ENCODE data around the gene ZFP69B. TPM values are rescaled to one million over a fixed set of nuclear protein-coding genes. Genes with fewer than 3 reads are reported as not detected.
"Not testable (repeated sequence)": the region's sequence is repeated elsewhere in the genome, so short reads cannot be mapped to it uniquely, and the experiment has no call there.

Gene ZFP69B
- total RNA-seq, 6 donors from 2014 or later: 0.76 to 1.7 (median 1.4) TPM; not detected in 2

DNA sequence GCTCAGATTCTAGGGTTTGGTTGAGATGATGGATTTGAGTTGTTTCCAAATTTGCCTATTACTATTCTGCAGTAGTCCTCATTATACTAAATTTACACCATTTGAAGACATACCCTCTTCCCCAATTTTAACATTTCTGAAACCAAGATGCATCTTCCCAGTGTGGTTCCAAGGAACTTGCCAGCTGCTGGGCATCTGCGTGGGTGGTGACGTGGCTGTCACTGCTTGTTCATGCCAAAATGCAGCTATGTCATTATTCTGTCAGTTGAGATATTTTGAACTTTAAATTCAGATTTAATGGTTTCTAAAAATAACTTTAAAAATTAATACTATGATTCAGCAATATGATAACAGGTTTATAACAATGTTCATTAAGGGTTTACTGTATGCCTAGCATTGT lies 28.0 kb downstream of the ZFP69B start:
- Histone ChIP-seq H3K27me3 (no peaks in the 10 kb centered on the region), H3K9me3 (peaks cover 9 to 19% (median 14%) of the 10 kb centered on the region in 4 donors), H3K4me1 (peaks cover 0 to 15% (median 7%) of the 10 kb centered on the region in 4 donors), H3K4me3 (peak overlapping the region in 1 of 4 donors; percentile 97), H3K36me3 (peaks cover 0 to 7% (median 0%) of the 10 kb centered on the region in 4 donors), H3K27ac (no peak overlapping the region)
- TF ChIP-seq POLR2AphosphoS5 (IDR thresholded peaks at IDR 0.05): no peak
- TF ChIP-seq EP300 (IDR thresholded peaks at IDR 0.05): no peak
- TF ChIP-seq POLR2A (IDR thresholded peaks at IDR 0.05): no peak
- TF ChIP-seq, protein P1, sequence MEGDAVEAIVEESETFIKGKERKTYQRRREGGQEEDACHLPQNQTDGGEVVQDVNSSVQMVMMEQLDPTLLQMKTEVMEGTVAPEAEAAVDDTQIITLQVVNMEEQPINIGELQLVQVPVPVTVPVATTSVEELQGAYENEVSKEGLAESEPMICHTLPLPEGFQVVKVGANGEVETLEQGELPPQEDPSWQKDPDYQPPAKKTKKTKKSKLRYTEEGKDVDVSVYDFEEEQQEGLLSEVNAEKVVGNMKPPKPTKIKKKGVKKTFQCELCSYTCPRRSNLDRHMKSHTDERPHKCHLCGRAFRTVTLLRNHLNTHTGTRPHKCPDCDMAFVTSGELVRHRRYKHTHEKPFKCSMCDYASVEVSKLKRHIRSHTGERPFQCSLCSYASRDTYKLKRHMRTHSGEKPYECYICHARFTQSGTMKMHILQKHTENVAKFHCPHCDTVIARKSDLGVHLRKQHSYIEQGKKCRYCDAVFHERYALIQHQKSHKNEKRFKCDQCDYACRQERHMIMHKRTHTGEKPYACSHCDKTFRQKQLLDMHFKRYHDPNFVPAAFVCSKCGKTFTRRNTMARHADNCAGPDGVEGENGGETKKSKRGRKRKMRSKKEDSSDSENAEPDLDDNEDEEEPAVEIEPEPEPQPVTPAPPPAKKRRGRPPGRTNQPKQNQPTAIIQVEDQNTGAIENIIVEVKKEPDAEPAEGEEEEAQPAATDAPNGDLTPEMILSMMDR (IDR thresholded peaks at IDR 0.05): no peak
- ATAC-seq (ENCODE audit: low FRiP score in 2 of 2) (no peak), DNase-seq (no peak)
- WGBS, 2 donors: 74 to 75% methylated on average over 2 of the region's 2 CpGs

DNA sequence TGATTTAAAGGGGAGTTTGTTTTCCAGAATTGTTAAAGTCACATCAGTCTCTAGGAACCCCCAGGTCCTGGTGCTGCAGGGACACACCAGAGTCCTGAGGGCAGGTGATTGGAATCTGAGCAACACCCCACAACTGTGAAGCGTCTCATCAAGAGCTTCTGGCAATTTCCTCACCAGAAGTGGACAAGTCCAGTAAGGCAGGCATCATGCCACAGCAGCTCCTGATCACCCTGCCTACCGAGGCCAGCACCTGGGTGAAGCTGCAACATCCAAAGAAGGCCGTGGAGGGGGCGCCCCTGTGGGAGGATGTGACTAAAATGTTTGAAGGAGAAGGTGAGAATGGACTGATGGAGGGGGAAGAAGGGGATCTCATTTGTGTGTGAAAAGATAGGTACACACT lies 28.9 kb downstream of the ZFP69B start:
- Histone ChIP-seq H3K4me3 (no peak overlapping the region), H3K4me1 (peaks cover 0 to 15% (median 7%) of the 10 kb centered on the region in 4 donors), H3K27me3 (no peaks in the 10 kb centered on the region), H3K36me3 (peaks cover 0 to 12% (median 0%) of the 10 kb centered on the region in 4 donors), H3K27ac (no peak overlapping the region), H3K9me3 (peaks cover 7 to 17% (median 10%) of the 10 kb centered on the region in 4 donors)
- ATAC-seq (ENCODE audit: low FRiP score in 2 of 2) (no peak), DNase-seq (no peak)
- TF ChIP-seq POLR2A (IDR thresholded peaks at IDR 0.05) (no peak), POLR2AphosphoS5 (IDR thresholded peaks at IDR 0.05) (no peak), EP300 (IDR thresholded peaks at IDR 0.05) (no peak)
- TF ChIP-seq, protein P1 (IDR thresholded peaks at IDR 0.05): no peak
- WGBS, 2 donors: 78 to 85% methylated on average over 4 of the region's 4 CpGs

DNA sequence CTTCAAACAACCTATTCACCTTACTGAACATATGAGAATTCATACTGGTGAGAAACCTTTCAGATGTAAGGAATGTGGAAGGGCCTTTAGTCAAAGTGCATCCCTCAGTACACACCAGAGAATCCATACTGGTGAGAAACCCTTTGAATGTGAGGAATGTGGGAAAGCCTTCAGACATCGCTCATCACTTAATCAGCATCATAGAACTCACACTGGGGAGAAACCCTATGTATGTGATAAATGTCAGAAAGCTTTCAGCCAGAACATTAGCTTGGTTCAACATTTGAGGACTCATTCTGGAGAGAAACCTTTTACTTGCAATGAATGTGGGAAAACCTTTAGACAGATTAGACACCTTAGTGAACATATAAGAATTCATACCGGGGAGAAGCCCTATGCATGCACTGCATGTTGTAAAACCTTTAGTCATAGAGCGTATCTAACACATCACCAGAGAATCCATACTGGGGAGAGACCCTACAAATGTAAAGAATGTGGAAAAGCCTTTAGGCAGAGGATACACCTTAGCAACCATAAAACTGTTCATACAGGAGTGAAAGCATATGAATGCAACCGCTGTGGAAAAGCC lies 45.1 kb downstream of the ZFP69B start:
- Histone ChIP-seq H3K4me1 (no peaks in the 10 kb centered on the region), H3K27ac (no peak overlapping the region), H3K9me3 (peaks cover 42 to 85% (median 75%) of the 10 kb centered on the region in 4 donors), H3K36me3 (peaks cover 16 to 56% (median 33%) of the 10 kb centered on the region in 4 donors), H3K27me3 (no peaks in the 10 kb centered on the region), H3K4me3 (no peak overlapping the region)
- ATAC-seq (ENCODE audit: low FRiP score in 2 of 2) (no peak), DNase-seq (no peak)
- 98 to 100% methylated on average over 4 of the region's 4 CpGs for WGBS, 2 donors
- TF ChIP-seq POLR2A (IDR thresholded peaks at IDR 0.05): no peak
- TF ChIP-seq, protein P1 (IDR thresholded peaks at IDR 0.05): no peak
- TF ChIP-seq EP300 (IDR thresholded peaks at IDR 0.05): no peak
- no peak for TF ChIP-seq POLR2AphosphoS5 (IDR thresholded peaks at IDR 0.05)

DNA sequence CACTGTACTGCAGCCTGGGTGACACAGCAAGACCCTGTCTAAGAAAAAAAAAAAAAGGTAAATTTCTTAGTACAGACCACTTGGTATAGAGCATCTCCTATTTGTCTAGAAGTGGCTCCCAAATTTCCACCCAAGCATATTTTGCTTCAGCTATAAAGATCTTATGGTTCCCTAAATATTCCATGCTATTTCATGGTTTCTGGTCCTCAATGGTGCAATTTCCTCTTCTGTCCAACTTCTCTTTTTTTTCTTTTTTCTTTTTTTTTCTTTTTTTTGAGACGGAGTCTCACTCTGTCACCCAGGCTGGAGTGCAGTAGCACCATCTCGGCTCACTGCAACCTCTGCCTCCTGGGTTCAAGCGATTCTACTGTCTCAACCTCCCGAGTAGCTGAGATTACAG lies 52.4 kb downstream of the ZFP69B start:
- H3K27me3 ChIP-seq; DNase-seq; H3K27ac ChIP-seq; ATAC-seq (ENCODE audit: low FRiP score in 2 of 2); H3K4me1 ChIP-seq; H3K4me3 ChIP-seq; H3K36me3 ChIP-seq: not testable (repeated sequence)
- 90 to 92% methylated on average over 4 of the region's 4 CpGs for WGBS, 2 donors
- peaks cover 3 to 59% (median 49%) of the 10 kb centered on the region in 4 donors for H3K9me3 ChIP-seq

DNA sequence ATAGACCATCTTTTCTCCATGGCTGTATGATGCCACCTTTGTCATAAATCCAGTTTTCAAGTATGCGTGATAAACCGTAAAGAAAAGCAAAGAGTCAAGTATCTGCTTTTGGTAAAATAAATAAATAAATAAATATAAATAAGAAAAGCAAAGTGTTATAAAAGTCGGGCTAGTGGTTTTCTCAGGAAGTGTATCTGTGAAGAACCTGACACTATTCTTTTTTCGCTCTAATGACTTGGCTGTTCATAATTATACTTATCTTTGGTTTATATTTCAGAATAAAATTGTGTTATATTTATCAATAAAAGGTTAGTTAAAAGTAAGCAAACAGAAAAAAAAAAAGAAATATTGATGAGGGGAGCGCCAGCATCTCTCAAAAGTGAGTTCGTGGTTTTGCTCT lies 57.7 kb downstream of the ZFP69B start:
- 60 to 63% methylated on average over 6 of the region's 6 CpGs for WGBS, 2 donors
- Histone ChIP-seq H3K27me3 (no peaks in the 10 kb centered on the region), H3K9me3 (peaks cover 0 to 19% (median 11%) of the 10 kb centered on the region in 4 donors), H3K27ac (peak overlapping the region; percentile 70 to 81 (median 78)), H3K4me1 (peaks cover 7 to 13% (median 10%) of the 10 kb centered on the region in 4 donors), H3K36me3 (no peaks in the 10 kb centered on the region), H3K4me3 (peak overlapping the region; percentile 67 to 83 (median 73))
- ATAC-seq (ENCODE audit: low FRiP score in 2 of 2) (no peak), DNase-seq (no peak)
- TF ChIP-seq EP300 (IDR thresholded peaks at IDR 0.05) (no peak), POLR2AphosphoS5 (IDR thresholded peaks at IDR 0.05) (no peak), POLR2A (IDR thresholded peaks at IDR 0.05) (no peak)
- TF ChIP-seq, protein P1 (IDR thresholded peaks at IDR 0.05): no peak

All from upper lobe of left lung (tissue), 6 donors.